Measurements from ENCODE around the gene ZCCHC2. TPM values are rescaled to one million over a fixed set of nuclear protein-coding genes. Genes with fewer than 3 reads are reported as not detected.

ZCCHC2 gene
- total and polyA plus RNA-seq, 2 of the 4 experiments (the other 2 are of a cell fraction), result 3.2 to 3.6 TPM

DNA sequence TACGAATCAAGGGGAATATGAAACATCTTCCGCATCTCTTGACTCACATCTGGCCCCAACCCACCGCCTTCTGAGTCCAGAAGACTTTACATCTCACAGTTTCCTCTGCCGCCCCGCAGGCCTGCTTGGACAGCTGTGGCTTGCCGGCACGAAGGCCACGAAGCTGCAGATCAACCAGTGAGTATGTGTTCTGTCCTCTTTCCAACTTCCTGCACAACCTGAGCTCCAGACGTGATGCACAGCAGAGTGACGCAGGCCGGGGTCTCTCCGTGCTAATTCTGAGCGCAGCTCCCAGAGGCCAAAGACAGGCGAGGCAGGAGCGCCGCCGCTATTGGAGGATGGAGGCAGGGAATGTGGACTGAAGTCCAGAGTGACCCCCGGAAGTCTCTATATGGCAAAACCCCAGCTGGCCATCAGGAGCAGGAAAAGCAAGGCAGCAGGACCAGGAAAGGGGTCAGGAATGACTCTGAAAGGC is 93.5 kb downstream of the ZCCHC2 start:
- H3K36me3 ChIP-seq (ENCODE audit: control insufficient read depth, insufficient read depth, low read length), result no peaks in the 10 kb centered on the region
- H3K4me2 ChIP-seq (ENCODE audit: low read depth, low read length), result no peak overlapping the region
- H3K27ac ChIP-seq (ENCODE audit: insufficient read depth, low read length), result no peak overlapping the region
- no peak overlapping the region for H3K56ac ChIP-seq (ENCODE audit: extremely low read depth, insufficient read depth, low read length)
- no peak overlapping the region for H3K18ac ChIP-seq (ENCODE audit: low read depth, low read length)
- no TSS peak for BruUV-seq (replicated peaks)
- no peak overlapping the region for H4K5ac ChIP-seq (ENCODE audit: low read depth, low read length)
- dilution Hi-C loops (cut with HindIII; ENCODE audit: low sequenced_read_pairs, unreplicated experiment) (no loop called here), in situ Hi-C loops (cut with MboI; ENCODE audit: low sequenced_read_pairs) (no loop called here), intact Hi-C loops (cut with micrococcal nuclease) (no loop called here)
- H2AK9ac ChIP-seq (replicated peaks; ENCODE audit: low read depth, low read length, poor library complexity), result no peak overlapping the region
- peaks cover 26% of the 10 kb centered on the region for H3K27me3 ChIP-seq (ENCODE audit: control insufficient read depth, insufficient read depth, low read length)
- WGBS, 2 experiments (ENCODE audit: extremely low coverage in 2 of 2, insufficient read length in 1 of 2), result 49% methylated on average over 5 of the region's 18 CpGs; no CpG with 5 or more reads in 1 of the 2 experiments
- H3K4me3 ChIP-seq (ENCODE audit: insufficient read depth, low read depth, low read length), result no peak overlapping the region
- H3K9me3 ChIP-seq (ENCODE audit: control insufficient read depth, insufficient read depth, low read length), result no peaks in the 10 kb centered on the region
- no peak overlapping the region for H2BK120ac ChIP-seq (ENCODE audit: low read depth, low read length)
- no peak overlapping the region for H3K4ac ChIP-seq (ENCODE audit: low read depth, low read length)
- POLR2A ChIA-PET (ENCODE audit: unreplicated experiment), result no interaction called here
- no peaks in the 10 kb centered on the region for H4K20me1 ChIP-seq (ENCODE audit: insufficient read depth, low read length)
- no peak overlapping the region for H2AK5ac ChIP-seq (ENCODE audit: low read depth, low read length)
- H4K91ac ChIP-seq (ENCODE audit: insufficient read depth, low read depth, low read length), result no peak overlapping the region
- DNase-seq, result no peak
- ATAC-seq (ENCODE audit: low read depth), result no peak
- H2BK5ac ChIP-seq (ENCODE audit: low read depth, low read length, poor library complexity, severe bottlenecking), result no peak overlapping the region
- H2BK15ac ChIP-seq (ENCODE audit: low read depth, low read length), result no peak overlapping the region
- no peak overlapping the region for H4K8ac ChIP-seq (ENCODE audit: low read depth in 2 of 2, low read length in 2 of 2)
- TF ChIP-seq, protein P1, sequence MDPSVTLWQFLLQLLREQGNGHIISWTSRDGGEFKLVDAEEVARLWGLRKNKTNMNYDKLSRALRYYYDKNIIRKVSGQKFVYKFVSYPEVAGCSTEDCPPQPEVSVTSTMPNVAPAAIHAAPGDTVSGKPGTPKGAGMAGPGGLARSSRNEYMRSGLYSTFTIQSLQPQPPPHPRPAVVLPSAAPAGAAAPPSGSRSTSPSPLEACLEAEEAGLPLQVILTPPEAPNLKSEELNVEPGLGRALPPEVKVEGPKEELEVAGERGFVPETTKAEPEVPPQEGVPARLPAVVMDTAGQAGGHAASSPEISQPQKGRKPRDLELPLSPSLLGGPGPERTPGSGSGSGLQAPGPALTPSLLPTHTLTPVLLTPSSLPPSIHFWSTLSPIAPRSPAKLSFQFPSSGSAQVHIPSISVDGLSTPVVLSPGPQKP (IDR thresholded peaks at IDR 0.05; ENCODE audit: borderline replicate concordance, low read depth, low read length), result no peak
- TF ChIP-seq, protein P2, sequence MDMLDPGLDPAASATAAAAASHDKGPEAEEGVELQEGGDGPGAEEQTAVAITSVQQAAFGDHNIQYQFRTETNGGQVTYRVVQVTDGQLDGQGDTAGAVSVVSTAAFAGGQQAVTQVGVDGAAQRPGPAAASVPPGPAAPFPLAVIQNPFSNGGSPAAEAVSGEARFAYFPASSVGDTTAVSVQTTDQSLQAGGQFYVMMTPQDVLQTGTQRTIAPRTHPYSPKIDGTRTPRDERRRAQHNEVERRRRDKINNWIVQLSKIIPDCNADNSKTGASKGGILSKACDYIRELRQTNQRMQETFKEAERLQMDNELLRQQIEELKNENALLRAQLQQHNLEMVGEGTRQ (IDR thresholded peaks at IDR 0.05; ENCODE audit: low read depth, low read length), result no peak
- TF ChIP-seq RFX5 (IDR thresholded peaks at IDR 0.05; ENCODE audit: low read depth, low read length), result no peak
- TF ChIP-seq POLR2A (IDR thresholded peaks at IDR 0.05; ENCODE audit: low read depth, low read length), result no peak
- no peak for TF ChIP-seq BHLHE40 (IDR thresholded peaks at IDR 0.05; ENCODE audit: low read depth, low read length)
- no peak overlapping the region for H3K23ac ChIP-seq (ENCODE audit: low read depth, low read length)
- H3K4me1 ChIP-seq (ENCODE audit: control insufficient read depth, insufficient read depth, low read length), result no peaks in the 10 kb centered on the region; the same call in 1 of the 2 replicates
- H3K14ac ChIP-seq (replicated peaks; ENCODE audit: low read depth, low read length), result no peak overlapping the region
- no peak overlapping the region for H3K9ac ChIP-seq (ENCODE audit: low read depth, low read length)
- no peak overlapping the region for H2AFZ ChIP-seq (replicated peaks; ENCODE audit: low read length, poor library complexity)
- H3K9me1 ChIP-seq (ENCODE audit: insufficient read depth, low read length), result no peaks in the 10 kb centered on the region
- no peaks in the 10 kb centered on the region for H3K79me1 ChIP-seq (ENCODE audit: low read depth in 1 of 2, low read length in 2 of 2)
- CTCF ChIA-PET, result interaction anchor here (1.4 kb wide), 1 partner anchor 29 kb away, joined by 3 read pairs; no protein-coding TSS in a partner anchor
- no peak overlapping the region for H2BK20ac ChIP-seq (ENCODE audit: low read depth, low read length)

Measured in IMR-90 (cell line).